SK-MEL-5 (cell line): ENCODE data around the gene DTWD2. TPM values are rescaled to one million over a fixed set of nuclear protein-coding genes. Genes with fewer than 3 reads are reported as not detected.

Experiments used
- small RNA-seq, 2 experiments: library from RNA; depleted of rRNA; stranded (forward); fragments of <200 nt; gene quantifications; one replicate each; pipeline ENCODE3, GENCODE V24; 2014
- total RNA-seq: library from RNA; depleted of rRNA; stranded (reverse); fragments of >200 nt; shearing (Covaris generic); gene quantifications from 2 replicates; pipeline ENCODE4 v1.2.3, GENCODE V29; 2014; rRNA removed

The DTWD2 gene
- total RNA-seq, 1 experiment from 2014 or later: 23.6 TPM

Small RNA genes within 50 kb of the gene (small RNA-seq; reads per million reads assigned to genes)
- 0 reads per million in 2 experiments for gene RNU6-373P

Other genes starting within 250 kb of the DTWD2 start
- 34.3 and 38.9 TPM in 2 replicates for gene DMXL1, start 82.5 kb upstream of the DTWD2 start, total RNA-seq